Sigmoid colon (tissue), 7 donors: ENCODE measurements around the gene IQSEC3. TPM values are rescaled to one million over a fixed set of nuclear protein-coding genes. Genes with fewer than 3 reads are reported as not detected.

Source experiments
- DNase-seq: peaks from one replicate; pipeline ENCODE4 v3.0.0-alpha.2; 2019
- H3K27ac ChIP-seq, 4 donors: fragments of 200-600 bp; sonication (generic); one replicate each; pipeline ENCODE4 v1.5.1; 2016 to 2019; ENCODE audit warnings: mild to moderate bottlenecking in 1 of 4
- H3K27me3 ChIP-seq, 3 donors: fragments of 200-600 bp; sonication (generic); one replicate each; pipeline ENCODE4 v1.5.1; 2019; ENCODE audit warnings: mild to moderate bottlenecking in 1 of 3
- H3K36me3 ChIP-seq, 4 donors: fragments of 200-600 bp; sonication (generic); one replicate each; pipeline ENCODE4 v1.5.1; 2016 to 2019
- H3K4me1 ChIP-seq, 4 donors: fragments of 200-600 bp; sonication (generic); one replicate each; pipeline ENCODE4 v1.5.1; 2017 to 2019
- H3K4me3 ChIP-seq, 4 donors: fragments of 200-600 bp; sonication (generic); one replicate each; pipeline ENCODE4 v1.5.1; 2017 to 2019; ENCODE audit warnings: mild to moderate bottlenecking in 2 of 4, moderate library complexity in 1 of 4
- H3K9me3 ChIP-seq, 4 donors: fragments of 200-600 bp in 3 of 4; sonication (generic) in 3 of 4; one replicate each; pipeline versions ENCODE4 v1.5.1 to v1.6.1; 2013 to 2019
- CTCF ChIP-seq, 4 experiments: fragments of 450-650 bp in 3 of 4; fragments of 200-600 bp in 1 of 4; IDR thresholded peaks; one replicate each; pipeline ENCODE4 v1.5.1; 2016 to 2019; ENCODE audit warnings: antibody characterized with exemption in 4 of 4, mild to moderate bottlenecking in 3 of 4, moderate library complexity in 2 of 4
- EP300 ChIP-seq, 4 donors: sonication (generic); formaldehyde crosslinking; IDR thresholded peaks; one replicate each; pipeline ENCODE4 v1.6.1; 2017; ENCODE audit warnings: antibody characterized with exemption in 4 of 4
- POLR2A ChIP-seq, 2 donors: fragments of 450-650 bp; IDR thresholded peaks; one replicate each; pipeline ENCODE4 v1.6.1; 2016; ENCODE audit warnings: antibody characterized with exemption in 2 of 2, mild to moderate bottlenecking in 2 of 2, moderate library complexity in 2 of 2
- POLR2AphosphoS5 ChIP-seq, 4 donors: sonication (generic); formaldehyde crosslinking; IDR thresholded peaks; one replicate each; pipeline ENCODE4 v1.6.1; 2017; ENCODE audit warnings: antibody characterized with exemption in 4 of 4
- WGBS, 2 donors: extraction: QIAGEN DNeasy Blood & Tissue Kit; methylation state at CpG; one replicate each; pipeline ENCODE4 v1.1.7; 2013; 5-methylcytosine and 5-hydroxymethylcytosine counted together
- intact Hi-C: fragments of 100-400 bp; cut with DNase I; formaldehyde crosslinking; loops from one replicate; pipeline ENCODE4 v1.15.1; 2023
- polyA plus RNA-seq, 3 donors: library from polyadenylated mRNA; stranded (reverse); fragments of 200-250 nt; gene quantifications; one replicate each; pipeline ENCODE4 v1.2.3, GENCODE V29; 2013
- total RNA-seq, 4 donors: library from RNA; depleted of rRNA; stranded (reverse); fragments of >200 nt; gene quantifications; one replicate each; pipeline ENCODE4 v1.1.0, GENCODE V29; 2016
- donor health status: healthy with polysubstance abuse.
- donor health status: Bipolar disorder and iron deficiency.
- donor health status: healthy.

Gene IQSEC3
- total and polyA plus RNA-seq, 7 donors: under 0.01 to 2.2 (median 0.54) TPM; not detected in 1

GRCh38 chr12:155006-155405 lies 88.4 kb downstream of the IQSEC3 start:
- WGBS, 2 donors: 80 to 85% methylated on average over 9 of the region's 9 CpGs
- Histone ChIP-seq H3K4me3 (no peak overlapping the region), H3K27me3 (peaks cover 0 to 8% (median 0%) of the 10 kb centered on the region in 3 donors), H3K4me1 (no peaks in the 10 kb centered on the region), H3K9me3 (no peaks in the 10 kb centered on the region), H3K36me3 (no peaks in the 10 kb centered on the region), H3K27ac (no peak overlapping the region)
- no peak for TF ChIP-seq CTCF (IDR thresholded peaks at IDR 0.05)
- TF ChIP-seq POLR2AphosphoS5 (IDR thresholded peaks at IDR 0.05): no peak
- TF ChIP-seq POLR2A (IDR thresholded peaks at IDR 0.05): no peak
- TF ChIP-seq EP300 (IDR thresholded peaks at IDR 0.05): no peak
- intact Hi-C loops: no loop called here
- DNase-seq: no peak

GRCh38 chr12:155646-156045 lies 89.1 kb downstream of the IQSEC3 start:
- intact Hi-C loops: no loop called here

GRCh38 chr12:156945-157344 lies 90.4 kb downstream of the IQSEC3 start:
- no peak for DNase-seq
- Histone ChIP-seq H3K27ac (no peak overlapping the region), H3K36me3 (no peaks in the 10 kb centered on the region), H3K4me1 (no peaks in the 10 kb centered on the region), H3K4me3 (no peak overlapping the region), H3K27me3 (peaks cover 0 to 8% (median 0%) of the 10 kb centered on the region in 3 donors), H3K9me3 (no peaks in the 10 kb centered on the region)
- intact Hi-C loops: no loop called here
- WGBS, 2 donors: 88 to 91% methylated on average over 13 of the region's 13 CpGs
- TF ChIP-seq EP300 (IDR thresholded peaks at IDR 0.05) (no peak), POLR2AphosphoS5 (IDR thresholded peaks at IDR 0.05) (no peak), CTCF (IDR thresholded peaks at IDR 0.05) (no peak), POLR2A (IDR thresholded peaks at IDR 0.05) (no peak)

More at GRCh38 chr12:155646-156045, 89.1 kb downstream of the IQSEC3 start:
- Histone ChIP-seq H3K27me3 (peaks cover 0 to 8% (median 0%) of the 10 kb centered on the region in 3 donors), H3K27ac (no peak overlapping the region), H3K36me3 (no peaks in the 10 kb centered on the region), H3K4me1 (no peaks in the 10 kb centered on the region), H3K4me3 (no peak overlapping the region), H3K9me3 (no peaks in the 10 kb centered on the region)
- TF ChIP-seq EP300 (IDR thresholded peaks at IDR 0.05) (no peak), CTCF (IDR thresholded peaks at IDR 0.05) (no peak), POLR2AphosphoS5 (IDR thresholded peaks at IDR 0.05) (no peak), POLR2A (IDR thresholded peaks at IDR 0.05) (no peak)
- no peak for DNase-seq
- WGBS, 2 donors: 82 to 90% methylated on average over 8 of the region's 8 CpGs

GRCh38 chr12:157644-158043 lies 91.1 kb downstream of the IQSEC3 start:
- Histone ChIP-seq H3K27ac (no peak overlapping the region), H3K9me3 (no peaks in the 10 kb centered on the region), H3K27me3 (peaks cover 0 to 8% (median 0%) of the 10 kb centered on the region in 3 donors), H3K4me1 (no peaks in the 10 kb centered on the region), H3K4me3 (no peak overlapping the region), H3K36me3 (no peaks in the 10 kb centered on the region)
- intact Hi-C loops: no loop called here
- 93 to 94% methylated on average over 12 of the region's 12 CpGs for WGBS, 2 donors
- DNase-seq: no peak
- TF ChIP-seq POLR2A (IDR thresholded peaks at IDR 0.05): no peak
- TF ChIP-seq CTCF (IDR thresholded peaks at IDR 0.05): no peak
- TF ChIP-seq EP300 (IDR thresholded peaks at IDR 0.05): no peak
- TF ChIP-seq POLR2AphosphoS5 (IDR thresholded peaks at IDR 0.05): no peak

- Histone ChIP-seq H3K36me3 (no peaks in the 10 kb centered on the region), H3K27ac (no peak overlapping the region), H3K4me3 (no peak overlapping the region), H3K27me3 (peaks cover 0 to 10% (median 5%) of the 10 kb centered on the region in 3 donors), H3K9me3 (no peaks in the 10 kb centered on the region), H3K4me1 (no peaks in the 10 kb centered on the region)
- TF ChIP-seq POLR2A (IDR thresholded peaks at IDR 0.05): no peak
- TF ChIP-seq CTCF (IDR thresholded peaks at IDR 0.05): no peak
- TF ChIP-seq POLR2AphosphoS5 (IDR thresholded peaks at IDR 0.05): no peak
- no peak for TF ChIP-seq EP300 (IDR thresholded peaks at IDR 0.05)
- 76 to 82% methylated on average over 7 of the region's 7 CpGs for WGBS, 2 donors
- intact Hi-C loops: no loop called here
- DNase-seq: no peak
Observed at GRCh38 chr12:159156-159782, 92.7 kb downstream of the IQSEC3 start.
